Left lung (tissue), 10 donors: ENCODE data around the gene NPAT. TPM values are rescaled to one million over a fixed set of nuclear protein-coding genes. Genes with fewer than 3 reads are reported as not detected.

Experiments used
- ATAC-seq: fragments of 200-7000 bp; cut with Tn5 transposase; one replicate; pipeline ENCODE4 v1.9.1; 2020; ENCODE audit warnings: moderate library complexity
- DNase-seq, 4 donors: peaks; one replicate each; pipeline ENCODE4 v3.0.0-alpha.2; 2013 to 2020
- H3K27ac ChIP-seq, 2 donors: fragments of 200-600 bp; sonication (generic) in 1 of 2; one replicate each; pipeline versions ENCODE4 v1.5.0 to v1.8.0; 2020 to 2021
- H3K27me3 ChIP-seq, 2 donors: fragments of 200-600 bp; sonication (generic) in 1 of 2; one replicate each; pipeline versions ENCODE4 v1.5.0 to v1.8.0; 2020 to 2021
- H3K36me3 ChIP-seq, 2 donors: fragments of 200-600 bp; sonication (generic) in 1 of 2; one replicate each; pipeline versions ENCODE4 v1.5.0 to v1.8.0; 2020 to 2021
- H3K4me1 ChIP-seq, 2 donors: fragments of 200-600 bp; one replicate each; pipeline ENCODE4 v1.8.0; 2021
- H3K4me3 ChIP-seq, 2 donors: fragments of 200-600 bp; sonication (generic) in 1 of 2; one replicate each; pipeline versions ENCODE4 v1.5.0 to v1.8.0; 2020 to 2021; ENCODE audit warnings: mild to moderate bottlenecking in 1 of 2
- H3K9me3 ChIP-seq, 2 donors: fragments of 200-600 bp; sonication (generic) in 1 of 2; one replicate each; pipeline versions ENCODE4 v1.5.0 to v1.8.0; 2020 to 2021
- intact Hi-C, 2 donors: fragments of 100-400 bp; cut with DNase I; formaldehyde crosslinking; loops; one replicate each; pipeline versions ENCODE4 v1.11.2 to v1.14.2; 2022
- polyA plus RNA-seq, 6 donors: library from polyadenylated mRNA; unstranded; fragments of 120-200 nt; gene quantifications; one replicate each; pipeline ENCODE4 v1.2.1, GENCODE V29; 2013; ENCODE audit not compliant: insufficient read length in 6 of 6
- total RNA-seq, 2 donors: library from RNA; stranded (reverse); fragmentation: NEBNext Ultra II Directional; extraction: Animal tissue kit (Norgen Biotek cat#: 25700); gene quantifications; one replicate each; pipeline ENCODE4 v1.2.1, GENCODE V29; 2021
- TF ChIP-seq, protein P1 (sequence below), 2 donors: fragments of 200-600 bp; sonication (generic) in 1 of 2; IDR thresholded peaks; one replicate each; pipeline versions ENCODE4 v1.5.0 to v1.8.0; 2021; ENCODE audit warnings: antibody characterized with exemption in 2 of 2
- donor health status: DM: no; HTN: yes; CAD: no.
- donor health status: DM: no; HTN: no; CAD: no.

The NPAT gene
- total and polyA plus RNA-seq, 8 donors = 13.6 to 22.5 (median 19.2) TPM

DNA sequence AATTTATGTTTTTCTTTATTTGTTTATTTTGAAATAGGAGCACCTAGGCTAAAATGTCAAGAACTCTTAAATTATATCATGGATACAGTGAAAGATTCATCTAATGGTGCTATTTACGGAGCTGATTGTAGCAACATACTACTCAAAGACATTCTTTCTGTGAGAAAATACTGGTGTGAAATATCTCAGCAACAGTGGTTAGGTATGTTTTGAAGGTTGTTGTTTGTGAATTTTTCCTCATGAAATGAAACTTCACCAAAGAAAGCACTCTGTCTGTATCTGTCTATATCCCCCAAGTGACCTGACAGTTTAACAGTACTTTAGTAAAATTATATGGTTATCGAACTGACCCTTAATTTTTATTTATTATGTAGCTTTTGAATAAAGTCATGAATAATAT is 13.2 kb upstream of the NPAT start:
- intact Hi-C loops = no loop called here
- TF ChIP-seq, protein P1, sequence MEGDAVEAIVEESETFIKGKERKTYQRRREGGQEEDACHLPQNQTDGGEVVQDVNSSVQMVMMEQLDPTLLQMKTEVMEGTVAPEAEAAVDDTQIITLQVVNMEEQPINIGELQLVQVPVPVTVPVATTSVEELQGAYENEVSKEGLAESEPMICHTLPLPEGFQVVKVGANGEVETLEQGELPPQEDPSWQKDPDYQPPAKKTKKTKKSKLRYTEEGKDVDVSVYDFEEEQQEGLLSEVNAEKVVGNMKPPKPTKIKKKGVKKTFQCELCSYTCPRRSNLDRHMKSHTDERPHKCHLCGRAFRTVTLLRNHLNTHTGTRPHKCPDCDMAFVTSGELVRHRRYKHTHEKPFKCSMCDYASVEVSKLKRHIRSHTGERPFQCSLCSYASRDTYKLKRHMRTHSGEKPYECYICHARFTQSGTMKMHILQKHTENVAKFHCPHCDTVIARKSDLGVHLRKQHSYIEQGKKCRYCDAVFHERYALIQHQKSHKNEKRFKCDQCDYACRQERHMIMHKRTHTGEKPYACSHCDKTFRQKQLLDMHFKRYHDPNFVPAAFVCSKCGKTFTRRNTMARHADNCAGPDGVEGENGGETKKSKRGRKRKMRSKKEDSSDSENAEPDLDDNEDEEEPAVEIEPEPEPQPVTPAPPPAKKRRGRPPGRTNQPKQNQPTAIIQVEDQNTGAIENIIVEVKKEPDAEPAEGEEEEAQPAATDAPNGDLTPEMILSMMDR (IDR thresholded peaks at IDR 0.05) = no peak
- DNase-seq = no peak
- no peak for ATAC-seq
- Histone ChIP-seq H3K9me3 (no peaks in the 10 kb centered on the region), H3K27me3 (no peaks in the 10 kb centered on the region), H3K4me3 (no peak overlapping the region), H3K27ac (peak overlapping the region in 1 of 2 donors; percentile 78), H3K36me3 (peaks cover 0 to 62% of the 10 kb centered on the region in 2 donors), H3K4me1 (peaks cover 0 to 23% of the 10 kb centered on the region in 2 donors)

DNA sequence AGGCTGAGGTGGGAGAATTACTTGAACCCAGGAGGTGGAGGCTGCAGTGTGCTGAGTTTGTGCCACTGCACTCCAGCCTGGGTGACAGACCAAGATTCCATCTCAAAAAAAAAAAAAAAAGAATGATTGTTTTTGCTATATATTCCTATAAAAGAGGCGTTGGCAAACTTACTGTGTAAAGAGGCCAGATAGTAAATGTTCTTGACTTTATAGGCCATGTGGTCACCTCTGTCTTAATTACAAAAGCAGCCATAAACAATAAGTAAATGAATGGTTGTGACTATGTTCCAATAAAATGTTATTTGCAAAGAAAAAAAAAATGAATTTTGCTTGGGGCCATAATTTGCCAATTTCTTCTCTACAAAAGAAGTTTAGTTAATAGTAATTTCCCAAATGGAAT is 12.8 kb upstream of the NPAT start:
- Histone ChIP-seq H3K4me3 (no peak overlapping the region), H3K4me1 (peaks cover 0 to 23% of the 10 kb centered on the region in 2 donors), H3K9me3 (no peaks in the 10 kb centered on the region), H3K36me3 (peaks cover 0 to 62% of the 10 kb centered on the region in 2 donors), H3K27me3 (no peaks in the 10 kb centered on the region), H3K27ac (peak overlapping the region in 1 of 2 donors; percentile 78)
- ATAC-seq = no peak
- no peak for DNase-seq
- TF ChIP-seq, protein P1 (IDR thresholded peaks at IDR 0.05) = no peak
- intact Hi-C loops = no loop called here

GRCh38 chr11:108233277-108233945 is 11.0 kb upstream of the NPAT start:
- no peak overlapping the region for H3K27ac ChIP-seq
- TF ChIP-seq, protein P1 (IDR thresholded peaks at IDR 0.05) = no peak
- peaks cover 0 to 69% of the 10 kb centered on the region in 2 donors for H3K36me3 ChIP-seq
- ATAC-seq (no peak), DNase-seq (no peak)
- no peaks in the 10 kb centered on the region for H3K9me3 ChIP-seq
- intact Hi-C loops = no loop called here
- no peaks in the 10 kb centered on the region for H3K27me3 ChIP-seq
- peaks cover 0 to 23% of the 10 kb centered on the region in 2 donors for H3K4me1 ChIP-seq
- no peak overlapping the region for H3K4me3 ChIP-seq

DNA sequence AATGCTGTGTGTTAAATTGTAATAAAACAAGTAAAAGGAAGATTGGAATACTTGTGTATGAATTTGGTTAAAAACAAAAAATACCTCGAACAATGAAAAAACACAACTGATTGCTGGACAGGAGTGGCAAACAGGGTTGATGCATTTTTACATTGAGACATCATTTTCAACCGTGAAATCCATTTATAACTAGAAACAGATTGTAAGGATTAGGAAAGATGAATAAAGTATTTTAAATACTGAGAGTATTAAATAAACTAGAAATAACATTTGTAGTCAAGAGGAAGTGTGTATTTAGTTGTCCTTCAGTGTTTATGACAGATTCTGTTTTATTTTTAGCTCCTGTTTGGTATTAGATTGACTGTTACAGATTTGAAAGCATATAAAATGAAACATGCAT is 5.8 kb upstream of the NPAT start:
- DNase-seq (no peak), ATAC-seq (no peak)
- H3K4me3 ChIP-seq = no peak overlapping the region
- peaks cover 7 to 28% of the 10 kb centered on the region in 2 donors for H3K4me1 ChIP-seq
- H3K36me3 ChIP-seq = peaks cover 0 to 51% of the 10 kb centered on the region in 2 donors
- no peaks in the 10 kb centered on the region for H3K27me3 ChIP-seq
- intact Hi-C loops = no loop called here
- H3K9me3 ChIP-seq = no peaks in the 10 kb centered on the region
- no peak overlapping the region for H3K27ac ChIP-seq
- TF ChIP-seq, protein P1 (IDR thresholded peaks at IDR 0.05) = no peak

- DNase-seq = no peak
- peaks cover 0 to 29% of the 10 kb centered on the region in 2 donors for H3K36me3 ChIP-seq
- H3K4me1 ChIP-seq = peaks cover 7 to 37% of the 10 kb centered on the region in 2 donors
- peak overlapping the region; percentile 98 to 99 for H3K27ac ChIP-seq
- H3K9me3 ChIP-seq = no peaks in the 10 kb centered on the region
- peak overlapping the region in 1 of 2 donors; percentile 80 for H3K4me3 ChIP-seq
- ATAC-seq = no peak
- TF ChIP-seq, protein P1 (IDR thresholded peaks at IDR 0.05) = no peak
- intact Hi-C loops = no loop called here
- H3K27me3 ChIP-seq = no peaks in the 10 kb centered on the region
Observed at GRCh38 chr11:108226036-108226435, 3.6 kb upstream of the NPAT start.
